ENCODE data around the gene ADAMTS17. TPM values are rescaled to one million over a fixed set of nuclear protein-coding genes. Genes with fewer than 3 reads are reported as not detected.

Gene ADAMTS17
- total RNA-seq, 1 experiment from 2014 or later = 4.1 TPM

DNA sequence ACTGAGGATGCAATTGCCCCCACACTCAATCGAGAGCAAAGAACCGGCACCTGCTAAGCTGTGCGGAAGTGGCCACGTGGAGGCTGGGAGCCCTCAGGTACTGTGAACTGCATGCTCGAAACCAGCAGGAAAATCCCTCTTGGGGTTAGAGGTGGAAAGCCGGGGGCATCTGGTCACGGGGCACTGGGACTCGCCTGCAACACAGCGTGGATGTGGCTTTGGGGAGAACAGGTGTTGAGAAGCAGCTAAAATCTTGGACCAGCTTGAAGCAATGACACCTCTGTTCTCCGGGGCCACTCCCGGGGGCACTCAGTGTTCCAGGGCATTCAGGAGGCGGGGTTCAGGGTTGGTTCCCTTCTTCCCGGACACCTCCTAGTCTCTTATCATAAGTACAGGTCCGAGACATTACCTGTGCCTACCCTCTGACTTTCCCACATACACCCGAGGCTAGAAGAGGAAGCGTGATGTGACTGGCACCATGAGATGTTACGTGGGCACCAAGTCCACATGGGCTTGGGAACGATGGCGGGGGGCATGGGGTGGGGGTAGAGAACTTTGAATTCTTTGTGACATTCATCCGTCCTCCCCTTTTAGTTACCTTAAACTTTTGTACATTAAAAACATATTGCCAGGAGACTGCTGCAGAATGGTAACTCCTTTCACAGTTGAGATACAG, 172.0 kb downstream of the ADAMTS17 start:
- no peak overlapping the region for H3K27ac ChIP-seq
- DNase-seq = no peak
- H3K9me3 ChIP-seq (replicated peaks) = no peaks in the 10 kb centered on the region; the same call in 1 of the 2 replicates
- no peak overlapping the region for H3K4me3 ChIP-seq
- H3K36me3 ChIP-seq = no peaks in the 10 kb centered on the region
- H3K27me3 ChIP-seq = no peaks in the 10 kb centered on the region
- no peaks in the 10 kb centered on the region for H3K4me1 ChIP-seq

DNA sequence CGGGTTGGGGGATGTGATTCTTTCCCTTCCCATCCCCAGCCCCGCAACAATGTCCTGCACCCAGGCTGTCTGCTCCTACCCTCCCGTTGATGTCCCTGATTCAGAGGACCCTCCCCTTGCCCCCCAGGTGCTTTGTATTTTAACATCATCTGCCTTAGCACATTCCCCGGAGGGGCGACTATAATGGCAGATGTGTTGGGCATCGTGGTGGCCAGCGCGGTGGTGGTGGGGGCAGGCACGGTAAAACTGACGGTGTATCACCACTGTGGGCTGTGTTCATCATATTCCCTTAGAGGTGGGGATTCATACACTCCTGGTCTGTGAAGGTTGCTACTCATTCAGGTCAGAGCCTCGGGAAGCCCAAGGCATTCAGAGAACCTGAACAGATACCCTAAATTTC, 173.0 kb downstream of the ADAMTS17 start:
- Histone ChIP-seq H3K4me1 (no peaks in the 10 kb centered on the region), H3K27ac (no peak overlapping the region), H3K36me3 (no peaks in the 10 kb centered on the region), H3K9me3 (replicated peaks) (no peaks in the 10 kb centered on the region; the same call in 1 of the 2 replicates), H3K4me3 (no peak overlapping the region), H3K27me3 (no peaks in the 10 kb centered on the region)
- no peak for DNase-seq

DNA sequence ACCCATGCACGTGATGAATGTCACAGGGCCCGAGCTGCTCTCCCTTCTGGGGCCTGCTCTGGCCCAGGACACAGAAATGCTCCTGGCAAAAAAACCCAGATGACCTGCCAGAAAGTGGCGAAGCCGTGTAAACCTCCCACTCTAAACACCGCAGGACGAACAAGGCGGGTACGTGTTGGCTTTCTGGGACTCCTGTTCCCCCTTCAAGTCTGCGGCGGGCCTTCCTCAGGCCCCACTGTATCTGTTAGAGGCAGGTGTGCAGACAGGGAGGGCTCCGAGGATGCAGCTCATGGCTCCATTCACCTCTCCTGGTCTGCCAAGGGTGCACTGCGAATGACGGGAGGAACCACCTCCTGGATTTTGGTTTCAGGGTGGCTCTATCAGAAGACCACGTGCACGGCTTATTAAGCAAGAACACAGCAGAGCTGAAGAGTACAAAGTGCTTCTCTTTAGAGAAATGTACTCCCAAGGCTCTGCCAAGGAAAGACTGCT, 173.8 kb downstream of the ADAMTS17 start:
- no peak overlapping the region for H3K4me3 ChIP-seq
- no peaks in the 10 kb centered on the region for H3K36me3 ChIP-seq
- H3K4me1 ChIP-seq = no peaks in the 10 kb centered on the region
- no peak for DNase-seq
- H3K27ac ChIP-seq = no peak overlapping the region
- no peaks in the 10 kb centered on the region for H3K27me3 ChIP-seq
- no peaks in the 10 kb centered on the region; the same call in 1 of the 2 replicates for H3K9me3 ChIP-seq (replicated peaks)

DNA sequence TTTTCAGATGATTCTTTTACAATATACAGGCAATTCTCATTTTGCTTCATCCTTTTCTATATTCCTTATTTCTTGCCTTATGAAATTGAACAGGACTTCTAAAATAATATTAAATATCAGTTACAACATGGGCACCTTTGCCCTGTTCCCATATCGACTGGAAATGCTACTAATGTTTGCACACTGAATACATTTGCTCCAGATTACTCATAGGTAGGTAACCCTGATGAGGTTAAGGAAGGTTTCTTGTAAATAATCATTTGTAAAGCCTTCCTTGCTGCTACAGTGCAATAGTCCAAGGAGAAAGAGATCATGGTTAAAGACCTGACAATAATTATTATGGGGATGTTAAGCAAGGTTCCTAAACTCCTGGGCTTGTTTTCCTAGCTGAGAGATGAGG, 175.5 kb downstream of the ADAMTS17 start:
- no peaks in the 10 kb centered on the region for H3K4me1 ChIP-seq
- H3K27me3 ChIP-seq = no peaks in the 10 kb centered on the region

GRCh38 chr15:100163961-100164360, 177.8 kb downstream of the ADAMTS17 start:
- DNase-seq = no peak
- Histone ChIP-seq H3K27me3 (no peaks in the 10 kb centered on the region), H3K9me3 (replicated peaks) (no peaks in the 10 kb centered on the region), H3K36me3 (no peaks in the 10 kb centered on the region), H3K4me3 (no peak overlapping the region), H3K27ac (no peak overlapping the region), H3K4me1 (no peaks in the 10 kb centered on the region)

More for the DNA sequence above, 175.5 kb downstream of the ADAMTS17 start:
- Histone ChIP-seq H3K9me3 (replicated peaks) (no peaks in the 10 kb centered on the region), H3K27ac (no peak overlapping the region), H3K4me3 (no peak overlapping the region), H3K36me3 (no peaks in the 10 kb centered on the region)
- no peak for DNase-seq

DNA sequence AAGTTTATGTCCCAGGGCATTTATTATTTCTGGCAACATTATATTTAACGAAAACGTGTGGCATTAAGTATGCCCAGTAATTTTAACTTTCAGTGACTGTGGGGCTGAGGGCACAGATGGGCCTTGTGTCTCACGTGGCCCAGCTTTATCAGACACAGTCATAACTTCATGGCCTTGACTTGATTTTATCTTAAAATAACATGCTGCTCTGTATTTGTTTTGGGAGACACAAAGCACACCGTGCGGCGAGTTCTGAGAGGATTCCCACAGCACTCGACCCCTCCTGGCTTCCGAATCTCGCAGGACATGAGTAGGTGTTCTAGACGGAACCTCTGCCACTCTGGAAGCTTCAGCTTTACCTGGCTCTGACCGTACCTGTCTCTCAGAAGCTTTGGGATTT, 180.8 kb downstream of the ADAMTS17 start:
- no peaks in the 10 kb centered on the region for H3K4me1 ChIP-seq
- H3K27me3 ChIP-seq = no peaks in the 10 kb centered on the region
- H3K27ac ChIP-seq = no peak overlapping the region
- no peaks in the 10 kb centered on the region for H3K36me3 ChIP-seq
- no peak overlapping the region for H3K4me3 ChIP-seq
- no peak for DNase-seq
- H3K9me3 ChIP-seq (replicated peaks) = no peaks in the 10 kb centered on the region

DNA sequence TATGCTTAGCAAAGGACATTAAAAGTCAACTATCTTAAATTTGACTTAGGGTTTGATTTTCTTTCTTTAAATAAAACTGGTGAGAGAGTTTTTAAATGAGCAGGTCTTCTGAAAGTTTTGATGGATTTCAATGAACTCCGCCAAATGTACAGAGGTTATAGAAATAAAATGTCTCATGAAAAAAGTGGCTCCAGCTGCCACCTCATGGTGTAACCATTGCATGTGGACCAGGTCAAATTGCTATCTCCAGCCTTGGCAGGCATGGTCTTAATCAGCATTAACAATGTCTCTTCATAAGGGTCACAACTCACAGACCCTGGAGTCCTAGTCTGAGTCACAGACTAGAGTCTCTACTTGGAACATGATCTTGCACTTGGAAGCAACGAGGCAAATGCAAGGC, 182.3 kb downstream of the ADAMTS17 start:
- no peak overlapping the region for H3K27ac ChIP-seq
- no peaks in the 10 kb centered on the region for H3K36me3 ChIP-seq
- no peak for DNase-seq
- no peaks in the 10 kb centered on the region for H3K9me3 ChIP-seq (replicated peaks)
- H3K4me3 ChIP-seq = no peak overlapping the region
- H3K27me3 ChIP-seq = no peaks in the 10 kb centered on the region
- no peaks in the 10 kb centered on the region for H3K4me1 ChIP-seq

DNA sequence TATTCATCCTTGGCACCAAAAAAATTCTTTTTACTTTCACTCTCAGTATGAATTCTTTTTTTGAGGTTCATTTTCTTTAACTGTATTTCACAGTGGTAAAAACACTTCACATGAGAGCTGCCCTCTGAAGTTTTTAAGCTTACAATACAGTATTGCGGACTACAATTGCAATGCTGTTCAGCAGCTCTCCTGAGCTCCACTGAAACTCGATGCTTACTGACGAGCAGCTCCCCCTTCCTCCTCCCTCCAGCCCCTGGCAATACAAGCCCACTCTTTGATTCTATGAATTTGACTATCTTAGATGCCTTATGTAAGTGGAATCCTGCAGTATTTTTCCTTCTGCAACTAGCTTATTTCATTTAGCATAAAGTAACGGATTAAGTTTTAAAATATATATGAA, 183.4 kb downstream of the ADAMTS17 start:
- Histone ChIP-seq H3K27ac (no peak overlapping the region), H3K36me3 (no peaks in the 10 kb centered on the region), H3K4me3 (no peak overlapping the region), H3K9me3 (replicated peaks) (no peaks in the 10 kb centered on the region), H3K27me3 (no peaks in the 10 kb centered on the region), H3K4me1 (no peaks in the 10 kb centered on the region)
- no peak for DNase-seq

DNA sequence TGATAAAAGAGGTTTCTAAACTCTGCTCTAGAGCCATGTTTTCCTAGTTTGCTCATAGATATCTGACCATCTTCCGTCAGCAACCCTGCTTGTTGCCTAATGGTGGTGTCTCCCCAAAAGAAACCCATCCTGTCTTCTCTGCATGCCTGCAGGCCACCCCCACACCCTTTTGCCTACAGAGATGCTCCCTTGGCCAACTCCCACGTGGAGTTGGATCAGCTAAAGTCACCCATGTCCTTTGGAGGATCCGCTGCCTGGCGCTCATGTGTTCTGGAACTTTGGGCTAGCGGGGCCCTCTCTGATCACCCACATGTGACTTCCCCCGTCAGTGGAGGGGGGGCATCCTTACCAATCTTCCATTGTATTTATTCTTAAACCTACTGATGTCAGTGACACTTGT, 185.6 kb downstream of the ADAMTS17 start:
- H3K4me3 ChIP-seq = no peak overlapping the region
- no peaks in the 10 kb centered on the region for H3K27me3 ChIP-seq
- no peaks in the 10 kb centered on the region for H3K9me3 ChIP-seq (replicated peaks)
- no peak for DNase-seq
- no peak overlapping the region for H3K27ac ChIP-seq
- no peaks in the 10 kb centered on the region for H3K36me3 ChIP-seq
- no peaks in the 10 kb centered on the region for H3K4me1 ChIP-seq

DNA sequence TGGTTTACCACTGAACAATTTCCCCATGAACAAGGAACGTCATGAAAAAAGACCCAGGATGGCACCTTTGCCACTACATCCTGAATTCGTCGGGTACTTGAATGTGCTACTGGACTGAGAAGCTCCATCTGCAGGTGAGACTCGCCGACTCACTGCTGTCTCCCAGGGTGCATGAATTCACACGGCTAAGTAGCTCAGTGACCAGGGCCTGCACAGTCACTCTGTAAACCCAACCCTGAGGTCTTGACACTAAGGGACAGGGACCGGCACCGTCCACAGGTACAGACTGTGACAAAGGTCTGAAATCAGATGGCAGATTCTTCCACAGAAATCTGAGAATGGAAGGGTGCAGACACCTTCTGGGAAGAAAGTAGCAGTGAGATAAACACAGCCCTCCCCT, 187.4 kb downstream of the ADAMTS17 start:
- Histone ChIP-seq H3K27ac (no peak overlapping the region), H3K4me1 (no peaks in the 10 kb centered on the region), H3K36me3 (no peaks in the 10 kb centered on the region), H3K9me3 (replicated peaks) (no peaks in the 10 kb centered on the region), H3K27me3 (no peaks in the 10 kb centered on the region), H3K4me3 (no peak overlapping the region)
- DNase-seq = no peak

DNA sequence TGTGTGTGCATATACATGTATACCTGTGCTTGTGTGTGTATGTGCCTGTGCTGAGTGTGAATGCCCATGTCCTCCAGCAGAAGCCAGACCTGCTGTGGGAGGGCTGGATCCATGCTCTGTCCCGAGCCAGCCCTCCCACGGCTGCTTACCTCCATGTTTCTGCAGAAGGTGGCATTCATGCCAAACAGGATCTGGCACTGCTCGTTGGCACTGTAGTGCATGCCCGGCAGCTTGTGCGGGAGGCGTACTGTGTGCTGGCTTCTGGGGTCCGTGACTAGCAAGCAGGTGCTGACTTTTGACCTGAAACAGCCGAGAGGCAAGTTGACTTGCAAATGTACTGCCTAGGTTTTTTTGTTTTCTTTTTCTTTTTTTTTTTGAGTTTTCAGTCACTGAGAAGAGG, 189.3 kb downstream of the ADAMTS17 start:
- Histone ChIP-seq H3K4me3 (no peak overlapping the region), H3K36me3 (no peaks in the 10 kb centered on the region), H3K4me1 (no peaks in the 10 kb centered on the region), H3K27ac (no peak overlapping the region), H3K9me3 (replicated peaks) (peaks cover 2% of the 10 kb centered on the region), H3K27me3 (no peaks in the 10 kb centered on the region)
- no peak for DNase-seq

- Histone ChIP-seq H3K4me1 (no peaks in the 10 kb centered on the region), H3K9me3 (replicated peaks) (peaks cover 5% of the 10 kb centered on the region), H3K27ac (no peak overlapping the region), H3K4me3 (no peak overlapping the region), H3K27me3 (no peaks in the 10 kb centered on the region), H3K36me3 (no peaks in the 10 kb centered on the region)
- DNase-seq = no peak
These were observed 190.9 kb downstream of the ADAMTS17 start for GRCh38 chr15:100150906-100151305.

GRCh38 chr15:100147828-100148227, 193.9 kb downstream of the ADAMTS17 start:
- Histone ChIP-seq H3K9me3 (replicated peaks) (peaks cover 5% of the 10 kb centered on the region), H3K27ac (no peak overlapping the region), H3K27me3 (no peaks in the 10 kb centered on the region), H3K4me3 (no peak overlapping the region), H3K4me1 (no peaks in the 10 kb centered on the region), H3K36me3 (no peaks in the 10 kb centered on the region)
- no peak for DNase-seq

DNA sequence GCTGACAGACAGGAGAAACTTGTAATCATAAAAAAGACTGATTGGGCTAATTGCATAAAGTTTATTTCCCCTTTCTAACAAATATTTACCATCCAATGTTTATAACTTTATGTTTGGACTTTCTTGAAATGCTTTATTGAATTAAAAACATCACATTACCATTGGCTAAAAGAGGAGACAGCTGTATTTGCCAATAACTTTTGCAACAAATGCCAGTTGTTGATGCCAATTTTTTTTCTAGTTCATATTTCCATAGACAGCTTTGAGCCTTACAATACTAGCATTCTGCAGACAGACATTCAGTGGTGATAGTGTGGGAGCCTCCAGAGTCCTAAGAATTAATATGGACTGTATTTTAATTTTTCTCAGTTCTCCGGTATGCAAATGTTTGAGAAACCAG, 198.4 kb downstream of the ADAMTS17 start:
- H3K36me3 ChIP-seq = no peaks in the 10 kb centered on the region
- no peaks in the 10 kb centered on the region for H3K27me3 ChIP-seq
- H3K4me3 ChIP-seq = no peak overlapping the region
- peaks cover 5% of the 10 kb centered on the region for H3K9me3 ChIP-seq (replicated peaks)
- DNase-seq = no peak
- H3K27ac ChIP-seq = no peak overlapping the region
- no peaks in the 10 kb centered on the region for H3K4me1 ChIP-seq

DNA sequence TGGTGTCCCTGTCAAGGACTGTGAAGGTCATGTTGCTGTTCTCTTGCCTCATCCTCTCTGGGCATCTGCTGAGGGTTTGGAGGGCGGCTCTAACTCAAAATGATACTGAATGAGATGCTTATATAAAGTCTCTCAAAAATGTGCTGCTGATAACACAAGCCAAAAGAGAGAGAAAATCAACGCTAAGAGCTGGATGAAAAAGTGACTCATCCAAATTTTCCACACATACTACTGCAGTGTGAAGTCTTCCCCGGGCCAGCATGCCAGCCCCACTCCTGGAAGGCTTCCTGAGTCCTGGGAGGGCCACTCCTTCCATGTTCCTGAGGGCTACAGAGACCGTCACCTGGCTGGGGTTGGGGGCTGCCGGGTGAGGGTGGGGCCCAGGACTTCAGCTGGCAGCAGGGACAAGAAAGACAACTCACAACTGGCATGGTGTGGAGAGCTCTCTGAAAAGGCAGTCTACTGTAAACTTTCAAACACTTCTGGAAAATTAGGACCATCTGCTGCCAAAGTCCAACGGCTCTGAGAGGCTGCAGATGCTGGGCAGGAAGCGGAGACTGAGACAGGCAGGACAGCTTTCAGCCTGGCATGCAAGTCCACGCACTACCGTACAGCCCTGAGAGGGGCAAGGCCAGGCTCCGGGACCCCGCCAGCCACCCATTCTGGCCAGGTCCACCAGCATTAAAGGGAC, 200.3 kb downstream of the ADAMTS17 start:
- Histone ChIP-seq H3K27me3 (no peaks in the 10 kb centered on the region), H3K36me3 (no peaks in the 10 kb centered on the region), H3K9me3 (replicated peaks) (no peaks in the 10 kb centered on the region), H3K4me3 (no peak overlapping the region), H3K4me1 (no peaks in the 10 kb centered on the region), H3K27ac (no peak overlapping the region)
- no peak for DNase-seq
